ENCODE measurements around the gene BRF1.

GRCh38 chr14:105301103-105301914 lies 508 bp upstream of the BRF1 start:
- TF ChIP-seq ZFX (IDR thresholded peaks at IDR 0.05) (no peak), CTCF (conservative IDR thresholded peaks at IDR 0.05) (no peak)
